Activated naive CD4-positive, alpha-beta T cell treated with anti-CD3 and anti-CD28 coated beads for 36 hours (primary cell): ENCODE results near the gene MCM5. TPM values are rescaled to one million over a fixed set of nuclear protein-coding genes. Genes with fewer than 3 reads are reported as not detected.

ENCODE experiments used
- CTCF ChIA-PET: fragments of 350-600 bp; sonication (Branson Sonifier 250); formaldehyde crosslinking; loops from one replicate; lab custom pipeline; 2021; ENCODE audit warnings: antibody characterized with exemption; lab: Charles Lee
- DNase-seq: peaks from one replicate; pipeline ENCODE4 v3.0.0-alpha.2; 2020
- H3K27ac Mint-ChIP-seq: one replicate; pipeline ENCODE4 v1.8.0; 2021; ENCODE audit warnings: mild to moderate bottlenecking, mixed read lengths
- H3K27me3 Mint-ChIP-seq: one replicate; pipeline ENCODE4 v1.8.0; 2021; ENCODE audit warnings: low read depth, mixed read lengths
- H3K36me3 Mint-ChIP-seq: one replicate; pipeline ENCODE4 v1.8.0; 2021; ENCODE audit warnings: low read depth, mixed read lengths
- H3K4me1 Mint-ChIP-seq: one replicate; pipeline ENCODE4 v1.8.0; 2021; ENCODE audit warnings: low read depth, mixed read lengths
- H3K4me3 Mint-ChIP-seq: one replicate; pipeline ENCODE4 v1.8.0; 2021; ENCODE audit warnings: mild to moderate bottlenecking, moderate library complexity, mixed read lengths
- H3K9me3 Mint-ChIP-seq: one replicate; pipeline ENCODE4 v1.8.0; 2021; ENCODE audit warnings: mixed read lengths
- intact Hi-C: fragments of 100-400 bp; cut with micrococcal nuclease; formaldehyde crosslinking; loops from one replicate; pipeline ENCODE4 v1.15.1; 2023
- total RNA-seq, 2 experiments: library from RNA; stranded (reverse); gene quantifications; one replicate each; pipeline ENCODE4 v1.2.3, GENCODE V29; 2021

The MCM5 gene
- total RNA-seq, 2 experiments from 2014 or later = 293 to 301 TPM

GRCh38 chr22:35441489-35442100 is 41.7 kb downstream of the MCM5 start:
- Mint-ChIP-seq H3K36me3 (peaks cover 37% of the 10 kb centered on the region), H3K27ac (no peak overlapping the region), H3K27me3 (no peaks in the 10 kb centered on the region), H3K9me3 (no peaks in the 10 kb centered on the region), H3K4me1 (peaks cover 2% of the 10 kb centered on the region), H3K4me3 (no peak overlapping the region)
- intact Hi-C loops = no loop called here
- DNase-seq = no peak
- CTCF ChIA-PET = no interaction called here

- H3K4me1 Mint-ChIP-seq = peaks cover 2% of the 10 kb centered on the region
- no peak for DNase-seq
- no peak overlapping the region for H3K4me3 Mint-ChIP-seq
- peaks cover 30% of the 10 kb centered on the region for H3K36me3 Mint-ChIP-seq
- H3K27me3 Mint-ChIP-seq = no peaks in the 10 kb centered on the region
- H3K9me3 Mint-ChIP-seq = no peaks in the 10 kb centered on the region
- CTCF ChIA-PET = interaction anchor here (0.7 kb wide), 1 partner anchor 87 kb away, joined by 3 read pairs; no protein-coding TSS in a partner anchor
- intact Hi-C loops = no loop called here
- H3K27ac Mint-ChIP-seq = no peak overlapping the region
These were observed 42.5 kb downstream of the MCM5 start for GRCh38 chr22:35442471-35442870.

GRCh38 chr22:35443338-35443737 is 43.4 kb downstream of the MCM5 start:
- intact Hi-C loops = no loop called here
- DNase-seq = no peak
- CTCF ChIA-PET = no interaction called here
- Mint-ChIP-seq H3K36me3 (peaks cover 28% of the 10 kb centered on the region), H3K27ac (no peak overlapping the region), H3K4me3 (no peak overlapping the region), H3K27me3 (no peaks in the 10 kb centered on the region), H3K9me3 (no peaks in the 10 kb centered on the region), H3K4me1 (peaks cover 2% of the 10 kb centered on the region)

GRCh38 chr22:35443790-35444684 is 44.1 kb downstream of the MCM5 start:
- no peak overlapping the region for H3K27ac Mint-ChIP-seq
- H3K4me3 Mint-ChIP-seq = no peak overlapping the region
- CTCF ChIA-PET = no interaction called here
- H3K36me3 Mint-ChIP-seq = peaks cover 22% of the 10 kb centered on the region
- H3K27me3 Mint-ChIP-seq = no peaks in the 10 kb centered on the region
- H3K4me1 Mint-ChIP-seq = peaks cover 2% of the 10 kb centered on the region
- H3K9me3 Mint-ChIP-seq = no peaks in the 10 kb centered on the region
- DNase-seq = no peak
- intact Hi-C loops = no loop called here

GRCh38 chr22:35444685-35445399 is 44.9 kb downstream of the MCM5 start:
- H3K4me1 Mint-ChIP-seq = peaks cover 2% of the 10 kb centered on the region
- no peaks in the 10 kb centered on the region for H3K9me3 Mint-ChIP-seq
- intact Hi-C loops = no loop called here
- no peak for DNase-seq
- CTCF ChIA-PET = interaction anchor here (1.0 kb wide), 1 partner anchor 18 kb away, joined by 4 read pairs; no protein-coding TSS in a partner anchor
- no peak overlapping the region for H3K27ac Mint-ChIP-seq
- H3K4me3 Mint-ChIP-seq = no peak overlapping the region
- peaks cover 16% of the 10 kb centered on the region for H3K36me3 Mint-ChIP-seq
- H3K27me3 Mint-ChIP-seq = no peaks in the 10 kb centered on the region

GRCh38 chr22:35445933-35446332 is 46.0 kb downstream of the MCM5 start:
- CTCF ChIA-PET = no interaction called here
- intact Hi-C loops = no loop called here
- H3K4me3 Mint-ChIP-seq = no peak overlapping the region
- DNase-seq = no peak
- H3K4me1 Mint-ChIP-seq = peaks cover 2% of the 10 kb centered on the region
- no peaks in the 10 kb centered on the region for H3K27me3 Mint-ChIP-seq
- H3K27ac Mint-ChIP-seq = no peak overlapping the region
- no peaks in the 10 kb centered on the region for H3K9me3 Mint-ChIP-seq
- peaks cover 21% of the 10 kb centered on the region for H3K36me3 Mint-ChIP-seq

GRCh38 chr22:35446365-35446764 is 46.4 kb downstream of the MCM5 start:
- H3K9me3 Mint-ChIP-seq = no peaks in the 10 kb centered on the region
- no peak overlapping the region for H3K4me3 Mint-ChIP-seq
- H3K36me3 Mint-ChIP-seq = peaks cover 24% of the 10 kb centered on the region
- intact Hi-C loops = no loop called here
- H3K27ac Mint-ChIP-seq = no peak overlapping the region
- no peaks in the 10 kb centered on the region for H3K27me3 Mint-ChIP-seq
- CTCF ChIA-PET = no interaction called here
- H3K4me1 Mint-ChIP-seq = peaks cover 2% of the 10 kb centered on the region
- no peak for DNase-seq

- H3K4me1 Mint-ChIP-seq = peaks cover 2% of the 10 kb centered on the region
- DNase-seq = no peak
- H3K36me3 Mint-ChIP-seq = peaks cover 22% of the 10 kb centered on the region
- CTCF ChIA-PET = no interaction called here
- H3K4me3 Mint-ChIP-seq = no peak overlapping the region
- H3K27me3 Mint-ChIP-seq = no peaks in the 10 kb centered on the region
- intact Hi-C loops = no loop called here
- no peaks in the 10 kb centered on the region for H3K9me3 Mint-ChIP-seq
- H3K27ac Mint-ChIP-seq = no peak overlapping the region
These were observed 48.6 kb downstream of the MCM5 start for GRCh38 chr22:35448523-35448922.

GRCh38 chr22:35449829-35450689 is 50.1 kb downstream of the MCM5 start:
- no peak for DNase-seq
- CTCF ChIA-PET = no interaction called here
- peak overlapping the region; percentile 30 for H3K27ac Mint-ChIP-seq
- H3K4me3 Mint-ChIP-seq = no peak overlapping the region
- H3K27me3 Mint-ChIP-seq = no peaks in the 10 kb centered on the region
- H3K9me3 Mint-ChIP-seq = no peaks in the 10 kb centered on the region
- no peaks in the 10 kb centered on the region for H3K4me1 Mint-ChIP-seq
- H3K36me3 Mint-ChIP-seq = peaks cover 22% of the 10 kb centered on the region
- intact Hi-C loops = no loop called here

GRCh38 chr22:35450824-35451569 is 51.1 kb downstream of the MCM5 start:
- CTCF ChIA-PET = no interaction called here
- H3K27me3 Mint-ChIP-seq = no peaks in the 10 kb centered on the region
- no peak overlapping the region for H3K4me3 Mint-ChIP-seq
- no peak for DNase-seq
- intact Hi-C loops = no loop called here
- H3K4me1 Mint-ChIP-seq = no peaks in the 10 kb centered on the region
- peaks cover 21% of the 10 kb centered on the region for H3K36me3 Mint-ChIP-seq
- H3K27ac Mint-ChIP-seq = peak overlapping the region; percentile 5
- H3K9me3 Mint-ChIP-seq = no peaks in the 10 kb centered on the region

GRCh38 chr22:35451592-35451991 is 51.7 kb downstream of the MCM5 start:
- no peaks in the 10 kb centered on the region for H3K27me3 Mint-ChIP-seq
- peaks cover 15% of the 10 kb centered on the region for H3K36me3 Mint-ChIP-seq
- no peak overlapping the region for H3K4me3 Mint-ChIP-seq
- CTCF ChIA-PET = no interaction called here
- H3K9me3 Mint-ChIP-seq = no peaks in the 10 kb centered on the region
- DNase-seq = no peak
- no peak overlapping the region for H3K27ac Mint-ChIP-seq
- no peaks in the 10 kb centered on the region for H3K4me1 Mint-ChIP-seq
- intact Hi-C loops = no loop called here
